Activated CD8-positive, alpha-beta memory T cell treated with anti-CD3 and anti-CD28 coated beads, Interleukin-2, amount 50 U/mL, for 24 hours (primary cell): ENCODE results near the gene NF2.
"Not testable (repeated sequence)": the region's sequence is repeated elsewhere in the genome, so short reads cannot be mapped to it uniquely, and the experiment has no call there.

Experiments used
- DNase-seq: peaks from one replicate; pipeline ENCODE4 v3.0.0-alpha.2; 2020; ENCODE audit errors: extremely low read depth

NF2 gene

DNA sequence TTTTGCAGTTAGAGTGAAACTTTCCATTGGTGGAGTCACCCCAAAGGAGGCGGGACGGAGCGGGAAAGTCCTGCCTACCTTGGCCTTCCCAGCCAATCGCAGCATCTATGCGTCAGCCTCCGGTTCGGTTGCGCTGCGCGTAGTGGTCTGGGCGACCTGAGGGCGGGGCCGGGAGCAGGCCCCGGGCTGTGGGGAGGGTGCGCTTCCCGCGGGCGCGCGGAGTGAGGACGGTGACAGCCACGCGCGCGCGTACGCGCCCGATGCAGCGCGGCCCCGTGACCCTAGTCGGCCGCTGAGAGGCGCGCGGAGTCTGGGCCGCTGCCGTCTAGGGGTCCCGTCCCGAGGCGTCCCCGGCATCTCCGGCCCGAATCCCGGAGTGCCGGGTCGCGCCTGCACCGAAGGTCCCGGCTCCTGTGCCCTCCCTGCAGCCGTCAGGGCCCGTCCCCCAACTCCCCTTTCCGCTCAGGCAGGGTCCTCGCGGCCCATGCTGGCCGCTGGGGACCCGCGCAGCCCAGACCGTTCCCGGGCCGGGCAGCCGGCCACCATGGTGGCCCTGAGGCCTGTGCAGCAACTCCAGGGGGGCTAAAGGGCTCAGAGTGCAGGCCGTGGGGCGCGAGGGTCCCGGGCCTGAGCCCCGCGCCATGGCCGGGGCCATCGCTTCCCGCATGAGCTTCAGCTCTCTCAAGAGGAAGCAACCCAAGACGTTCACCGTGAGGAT is at the start of gene NF2:
TSS of gene NF2 (plus strand) at position 276 of the 718 bp plus-strand sequence. CDS start at position 642, 366 bp downstream.
- DNase-seq: peak; percentile 94

DNA sequence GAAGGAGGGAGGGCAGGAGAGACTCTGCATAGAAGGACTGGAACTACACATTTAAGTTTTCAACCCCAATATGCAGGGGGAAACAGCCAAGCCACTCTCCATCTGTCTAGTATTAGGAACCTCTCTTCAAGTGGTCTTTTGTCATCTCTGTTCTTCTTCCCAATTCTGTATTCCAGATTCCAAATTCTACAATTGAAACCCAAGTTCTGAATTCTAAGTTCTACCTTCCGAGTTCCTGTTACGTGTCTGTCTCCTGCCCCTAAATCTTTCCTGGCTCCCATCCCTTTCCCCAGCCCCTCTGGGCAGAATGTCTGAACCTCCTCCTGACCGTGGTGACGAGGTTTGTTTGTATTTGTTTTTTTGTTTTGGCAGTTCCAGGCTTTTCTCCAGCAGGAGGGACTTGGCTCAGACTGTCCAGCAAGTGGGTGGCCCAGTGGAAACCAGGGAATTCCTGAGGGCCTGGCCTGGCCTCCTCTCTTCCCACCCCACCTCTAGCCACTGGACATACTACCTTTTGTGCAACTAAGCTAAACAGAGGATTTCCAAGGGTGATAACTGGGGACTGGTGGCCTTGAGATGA is 48.3 kb upstream of the NF2 start:
- DNase-seq: no peak

GRCh38 chr22:29559030-29559429 is 44.4 kb upstream of the NF2 start:
- DNase-seq: no peak

- DNase-seq: no peak
Measured at GRCh38 chr22:29559853-29560252, 43.6 kb upstream of the NF2 start.

- no peak for DNase-seq
Measured at GRCh38 chr22:29563652-29564460, 39.6 kb upstream of the NF2 start.

- not testable (repeated sequence) for DNase-seq
Measured at GRCh38 chr22:29566513-29566912, 36.9 kb upstream of the NF2 start.

DNA sequence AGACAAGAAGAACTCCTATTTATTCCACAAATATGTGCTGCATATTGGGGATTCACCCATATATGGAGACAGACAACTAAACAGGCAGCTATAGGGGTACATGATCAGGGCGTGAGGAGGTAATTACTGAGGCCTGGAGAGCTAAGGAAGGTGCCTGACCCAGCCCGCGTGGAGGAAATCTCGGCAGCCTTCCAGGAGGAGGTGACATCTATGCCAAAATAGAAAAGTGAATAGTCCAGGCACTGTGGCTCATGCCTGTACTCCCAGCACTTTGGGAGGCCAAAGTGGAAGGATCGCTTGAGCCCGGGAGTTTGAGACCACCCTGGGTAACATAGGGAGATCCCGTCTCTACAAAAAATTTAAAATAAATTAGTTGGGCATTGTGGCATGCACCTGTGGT is 36.1 kb upstream of the NF2 start:
- no peak for DNase-seq

DNA sequence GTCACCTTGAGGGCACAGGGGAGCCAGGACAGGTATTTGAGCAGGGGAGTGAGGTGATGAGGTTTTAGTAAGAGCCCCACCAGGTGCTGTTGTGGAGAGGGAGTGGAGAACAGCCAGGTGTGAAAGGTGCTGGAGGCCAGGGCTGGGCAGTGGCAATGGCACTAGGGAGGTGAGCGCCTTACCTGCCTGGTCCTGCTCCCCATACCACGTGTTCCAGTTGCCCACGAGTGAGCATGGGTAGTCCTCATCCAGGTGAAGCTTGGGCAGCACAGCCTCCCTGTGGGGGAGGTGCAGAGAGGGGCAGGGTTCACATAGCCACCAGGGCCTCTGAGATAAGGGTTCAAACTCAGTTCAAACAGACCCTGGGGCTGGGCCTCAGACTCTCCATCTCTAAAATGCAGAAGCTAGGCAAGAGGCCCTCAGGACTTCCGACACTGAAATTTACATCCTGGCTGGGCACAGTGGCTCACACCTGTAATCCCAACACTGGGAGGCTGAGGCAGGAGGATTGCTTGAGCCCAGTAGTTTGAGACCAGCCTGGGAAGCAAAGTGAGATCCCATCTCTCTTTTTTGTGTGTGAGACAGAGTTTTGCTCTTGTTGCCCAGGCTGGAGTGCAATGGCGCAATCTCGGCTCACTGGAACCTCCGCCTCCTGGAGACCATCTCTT is 34.3 kb upstream of the NF2 start:
- DNase-seq: no peak

- no peak for DNase-seq
Measured at GRCh38 chr22:29570456-29570855, 33.0 kb upstream of the NF2 start.

DNA sequence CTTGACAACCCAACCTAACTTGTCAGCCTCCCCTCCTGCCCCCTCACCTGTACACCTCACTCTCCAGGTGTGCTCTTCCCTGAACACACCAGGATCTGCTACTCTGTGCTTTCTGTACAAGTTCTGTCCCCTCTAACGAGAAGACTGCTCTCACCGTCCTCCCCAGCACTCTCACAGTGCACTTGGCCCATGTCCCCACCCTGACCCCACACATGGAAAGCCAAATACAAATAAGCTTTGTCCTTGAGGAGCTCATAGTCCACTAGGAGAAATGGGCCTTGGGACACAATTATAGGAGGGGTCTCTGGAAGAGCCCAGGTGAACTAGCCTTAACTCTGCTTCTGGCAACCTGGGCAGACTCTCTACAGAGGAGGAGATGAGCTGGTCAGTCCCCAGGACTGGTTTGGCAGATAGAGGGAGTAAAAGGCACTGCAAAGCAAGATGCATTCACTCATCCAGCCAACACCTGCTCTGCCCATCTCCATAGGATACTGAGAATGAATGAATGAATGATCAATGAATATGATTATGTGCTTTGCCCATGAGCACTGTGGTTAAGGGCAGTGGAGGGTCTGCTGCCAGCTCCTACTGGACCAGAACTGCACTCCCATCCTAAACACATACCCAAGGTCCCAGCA is 32.4 kb upstream of the NF2 start:
- DNase-seq: no peak

- no peak for DNase-seq
Measured at GRCh38 chr22:29574762-29575450, 28.5 kb upstream of the NF2 start.

DNA sequence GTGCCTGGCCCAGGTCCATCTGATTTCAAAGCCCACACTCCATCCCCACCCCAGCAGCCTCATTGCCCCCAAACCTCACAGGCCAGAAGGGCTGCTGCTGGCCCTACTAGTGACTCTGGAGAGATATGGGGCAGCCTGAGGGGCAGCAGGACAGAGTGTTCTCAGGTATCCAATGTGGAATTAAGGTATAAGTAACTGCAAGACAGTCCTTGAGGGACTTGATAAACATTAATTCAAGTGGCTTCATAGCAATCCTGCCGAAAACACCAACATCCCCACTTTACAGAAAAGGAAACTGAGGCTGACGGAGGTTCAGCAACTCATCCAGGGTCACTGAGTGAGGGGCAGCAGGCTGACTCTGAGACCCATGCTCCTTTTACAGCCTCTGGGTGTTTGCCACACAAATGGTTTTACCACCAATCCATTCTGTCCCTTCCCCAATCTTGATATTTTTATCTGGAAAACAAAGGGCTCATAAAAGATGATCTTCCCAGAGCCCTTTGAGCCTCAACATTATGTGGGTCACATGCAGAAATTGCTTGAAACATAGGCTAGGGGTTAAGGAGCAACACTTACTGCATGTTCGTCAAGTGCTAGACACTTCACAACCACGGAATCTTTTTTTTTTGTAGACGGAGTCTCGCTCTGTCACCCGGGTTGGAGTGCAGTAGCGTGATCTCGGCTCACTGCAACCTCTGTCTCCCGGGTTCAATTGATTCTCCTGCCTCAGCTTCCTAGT is 24.8 kb upstream of the NF2 start:
- DNase-seq: no peak

DNA sequence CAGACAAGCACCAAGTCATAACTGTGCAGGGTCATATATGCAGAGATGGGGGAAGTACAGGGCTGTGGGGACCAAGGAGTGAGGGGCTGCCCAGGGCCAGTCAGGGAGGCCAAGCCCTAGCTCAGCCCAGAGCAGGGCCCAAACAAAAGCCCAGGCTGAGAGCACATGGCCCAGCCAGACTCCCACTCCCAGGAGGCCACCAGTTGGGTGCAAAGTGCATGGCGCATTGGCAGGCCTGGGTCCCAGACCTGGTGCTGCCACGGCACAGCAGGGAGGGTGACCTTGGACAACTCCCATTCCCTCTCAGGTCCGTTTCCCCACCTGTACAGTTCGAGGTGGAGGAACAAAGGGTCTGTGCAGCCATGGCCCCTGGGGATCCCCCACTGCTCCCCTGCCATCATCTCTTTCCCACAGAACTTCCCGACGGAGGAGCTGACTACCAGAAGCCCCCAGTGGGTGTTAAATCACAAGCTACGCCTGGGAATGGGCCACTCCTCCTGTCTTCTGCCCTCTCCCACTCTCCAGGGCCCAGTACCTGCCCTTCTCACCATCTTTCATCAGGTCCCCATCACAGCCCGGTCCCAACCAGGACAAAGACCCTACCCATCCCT is 23.1 kb upstream of the NF2 start:
- DNase-seq: no peak

DNA sequence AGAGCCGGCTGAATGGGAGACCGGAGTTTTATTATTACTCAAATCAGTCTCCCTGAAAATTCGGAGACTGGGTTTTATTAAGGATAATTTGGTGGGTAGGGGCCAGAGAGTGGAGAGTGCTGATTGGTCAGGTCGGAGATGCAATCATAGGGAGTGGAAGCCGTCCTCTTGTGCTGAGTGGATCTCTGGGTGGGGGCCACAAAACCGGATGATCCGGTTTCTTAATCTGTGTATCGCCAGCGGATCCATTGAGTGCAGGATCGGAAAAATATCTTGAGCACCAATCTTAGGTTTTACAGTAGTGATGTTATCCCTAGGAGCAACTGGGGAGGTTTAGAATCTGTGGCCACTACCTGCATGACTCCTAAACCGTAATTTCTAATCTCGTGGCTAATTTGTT is 21.6 kb upstream of the NF2 start:
- no peak for DNase-seq

GRCh38 chr22:29584975-29585374 is 18.5 kb upstream of the NF2 start:
- DNase-seq: no peak

DNA sequence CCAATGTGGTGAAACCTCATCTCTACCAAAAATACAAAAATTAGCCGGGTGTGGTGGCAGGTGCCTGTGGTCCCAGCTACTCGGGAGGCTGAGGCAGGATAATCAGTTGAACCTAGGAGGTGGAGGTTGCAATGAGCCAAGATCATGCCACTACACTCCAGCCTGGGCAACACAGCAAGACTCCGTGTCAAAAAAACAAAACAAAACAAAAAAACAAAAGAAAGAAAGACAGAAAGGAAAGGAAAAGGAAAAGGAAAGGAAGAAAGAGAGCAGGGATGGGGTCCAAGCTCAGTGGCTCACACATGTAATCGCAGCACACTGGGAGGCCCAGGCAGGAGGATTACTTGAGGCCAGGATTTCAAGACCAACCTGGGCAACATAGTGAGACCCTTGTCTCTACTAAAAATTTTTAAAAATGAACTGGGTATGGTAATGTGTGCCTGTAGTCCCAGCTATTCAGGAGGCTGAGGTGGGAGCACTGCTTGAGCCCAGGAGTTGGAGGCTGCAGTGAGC is 17.2 kb upstream of the NF2 start:
- not testable (repeated sequence) for DNase-seq

DNA sequence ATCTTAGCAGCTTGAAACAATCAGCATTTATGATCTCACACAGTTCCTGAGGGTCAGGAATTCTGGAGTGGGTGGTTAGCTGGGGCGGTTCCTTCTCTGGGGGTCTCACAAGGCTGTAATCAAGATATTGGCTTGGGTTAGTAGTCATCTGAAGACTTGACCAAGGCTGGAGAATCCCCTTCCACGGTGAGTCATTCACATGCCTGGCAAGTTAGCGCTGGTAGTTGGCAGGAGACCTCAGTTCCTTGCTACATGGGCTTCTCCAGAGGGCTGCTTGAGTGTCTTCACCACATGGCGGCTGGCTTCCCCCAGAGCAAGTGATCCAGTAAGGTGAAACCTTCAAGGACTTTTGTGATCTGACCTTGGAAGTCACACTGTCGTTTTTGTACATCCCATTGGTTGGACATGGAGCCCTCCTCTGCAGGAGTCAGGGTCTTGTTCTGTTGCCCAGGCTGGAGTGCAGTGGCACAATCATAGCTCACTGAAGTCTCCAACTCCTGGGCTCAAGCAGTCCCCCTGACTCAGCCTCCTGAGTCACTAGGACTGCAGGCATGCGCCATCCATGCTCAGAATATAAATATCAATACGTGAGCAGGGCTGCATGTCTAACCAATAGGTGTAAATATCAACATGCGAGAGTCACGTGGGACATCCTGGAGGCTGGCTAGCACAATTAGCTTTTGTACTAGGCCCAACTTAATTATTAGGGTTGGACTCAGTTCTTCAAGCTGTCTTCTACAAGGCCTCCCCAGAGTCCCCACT is 15.3 kb upstream of the NF2 start:
- no peak for DNase-seq

DNA sequence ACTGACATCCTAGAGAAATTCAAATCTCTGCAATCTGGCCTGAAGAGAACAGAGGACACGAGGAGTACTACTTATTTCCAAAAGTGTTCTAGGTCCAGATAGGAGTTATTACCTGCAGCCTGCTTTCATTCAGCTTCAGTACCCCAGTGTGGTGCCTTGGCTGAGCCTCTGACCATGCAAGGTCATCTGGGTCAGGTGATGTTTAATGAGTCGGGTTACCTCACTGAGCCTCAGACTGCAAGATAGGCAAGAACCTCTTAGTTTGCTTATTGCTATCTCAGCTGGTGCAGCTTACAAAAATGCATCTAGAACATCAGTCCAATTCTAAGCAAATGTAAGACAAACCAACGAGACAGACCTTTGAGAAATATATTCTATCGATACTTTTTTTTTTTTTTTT is 9.5 kb upstream of the NF2 start:
- no peak for DNase-seq

GRCh38 chr22:29594447-29594846 is 9.0 kb upstream of the NF2 start:
- DNase-seq: not testable (repeated sequence)
